Urothelium cell line (cell line): ENCODE measurements around the gene ERBIN.
"Not testable (repeated sequence)": the region's sequence is repeated elsewhere in the genome, so short reads cannot be mapped to it uniquely, and the experiment has no call there.

Experiments used
- DNase-seq: peaks from one replicate; pipeline ENCODE4 v3.0.0; 2011; ENCODE audit warnings: low spot score, mixed read lengths
- FAIRE-seq: peaks from 2 replicates; lab custom pipeline; 2011; peaks lifted over from hg19 to GRCh38; lab: Jason Lieb, UNC

Gene ERBIN

DNA sequence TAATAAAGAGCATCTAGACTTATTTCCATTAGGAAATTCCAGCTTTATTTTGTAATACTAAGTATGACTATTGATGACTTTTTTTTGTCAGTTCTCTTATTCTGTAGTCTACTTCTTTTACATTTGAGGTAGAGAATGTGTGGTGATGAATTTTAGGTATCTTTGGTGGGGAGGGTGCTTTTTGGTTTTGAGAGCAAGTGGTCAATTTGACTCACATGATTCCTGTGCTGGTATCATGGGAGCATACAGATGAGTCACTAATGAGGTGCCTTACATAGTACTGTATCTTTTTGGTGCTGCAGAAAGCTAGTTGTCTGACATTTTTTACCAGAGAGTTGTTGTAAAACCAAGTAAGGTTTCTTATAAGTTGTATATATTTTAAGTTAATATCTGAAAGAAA lies 35.3 kb downstream of the ERBIN start:
- FAIRE-seq (no peak), DNase-seq (no peak)

DNA sequence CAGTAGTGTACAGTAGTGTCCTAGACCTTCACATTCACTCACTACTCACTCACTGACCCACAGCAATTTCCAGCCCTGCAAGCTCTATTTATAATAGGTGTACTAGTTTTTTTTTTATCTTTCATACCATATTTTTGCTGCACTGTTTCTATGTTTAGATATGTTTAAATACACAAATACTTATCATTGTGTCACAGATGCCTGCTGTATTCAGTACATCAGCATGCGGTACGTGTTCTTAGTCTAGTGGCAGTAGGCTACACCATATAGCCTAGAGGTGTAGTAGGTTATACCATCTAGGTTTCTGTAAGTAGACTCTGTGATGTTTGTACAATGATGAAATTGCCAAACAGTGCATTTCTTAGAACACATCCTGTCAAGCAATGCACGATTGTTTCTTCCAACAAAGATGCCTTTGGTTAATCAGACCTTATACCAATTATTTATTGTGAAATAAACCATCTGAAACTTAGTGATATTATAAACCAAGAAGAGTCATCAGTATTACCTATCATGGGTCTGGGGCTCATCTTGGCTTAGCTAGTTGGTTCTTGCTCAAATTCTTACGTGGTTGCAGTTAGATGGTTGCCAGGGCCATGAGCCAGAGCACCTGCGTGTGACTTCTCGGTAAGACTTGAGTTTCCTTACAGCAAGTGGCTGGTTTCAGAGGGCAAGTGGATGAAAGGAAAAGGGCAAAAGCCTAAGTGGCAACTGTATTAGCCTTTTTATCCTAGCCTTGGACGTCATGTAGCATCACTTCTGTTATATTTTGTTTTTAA lies 41.1 kb downstream of the ERBIN start:
- FAIRE-seq (no peak), DNase-seq (no peak)

DNA sequence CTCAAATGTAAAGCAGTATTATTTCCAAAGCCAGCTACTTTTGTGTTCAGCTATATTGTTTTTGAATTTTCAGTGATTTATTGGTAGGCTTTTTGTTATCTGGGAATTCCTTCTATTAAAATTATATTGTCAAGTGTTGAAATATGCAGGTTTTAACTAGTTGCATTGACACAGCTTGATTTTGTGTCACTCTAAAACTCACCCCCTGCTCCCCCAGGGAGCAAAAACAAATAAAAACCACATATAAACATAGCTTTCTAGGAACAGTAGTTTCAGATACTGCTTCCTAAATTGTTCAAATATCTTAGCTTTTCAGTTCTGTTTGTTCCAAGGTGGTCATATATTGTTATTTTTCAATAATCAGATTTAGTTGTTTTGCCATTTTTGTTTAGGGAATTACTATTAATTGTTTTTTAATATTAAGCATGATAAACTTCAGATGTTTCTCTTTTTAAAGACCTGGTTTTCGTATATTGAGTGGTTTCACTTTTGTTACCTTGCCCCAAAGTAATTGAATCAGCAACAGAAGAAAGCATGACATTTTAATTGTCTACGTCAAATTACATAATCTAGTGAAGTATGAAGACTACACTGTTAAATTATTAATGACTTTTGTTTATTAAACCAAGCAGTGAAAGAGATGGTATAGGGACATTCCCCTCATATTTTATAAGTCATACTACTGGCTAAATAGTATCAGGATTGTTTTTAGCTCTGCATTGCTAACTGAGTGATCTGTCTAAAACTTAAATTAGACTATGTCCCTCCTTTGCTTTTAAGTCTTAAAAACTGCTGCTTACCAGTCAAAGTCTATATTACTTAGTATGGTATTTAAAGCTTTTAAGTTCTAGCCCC lies 43.4 kb downstream of the ERBIN start:
- no peak for DNase-seq
- no peak for FAIRE-seq

DNA sequence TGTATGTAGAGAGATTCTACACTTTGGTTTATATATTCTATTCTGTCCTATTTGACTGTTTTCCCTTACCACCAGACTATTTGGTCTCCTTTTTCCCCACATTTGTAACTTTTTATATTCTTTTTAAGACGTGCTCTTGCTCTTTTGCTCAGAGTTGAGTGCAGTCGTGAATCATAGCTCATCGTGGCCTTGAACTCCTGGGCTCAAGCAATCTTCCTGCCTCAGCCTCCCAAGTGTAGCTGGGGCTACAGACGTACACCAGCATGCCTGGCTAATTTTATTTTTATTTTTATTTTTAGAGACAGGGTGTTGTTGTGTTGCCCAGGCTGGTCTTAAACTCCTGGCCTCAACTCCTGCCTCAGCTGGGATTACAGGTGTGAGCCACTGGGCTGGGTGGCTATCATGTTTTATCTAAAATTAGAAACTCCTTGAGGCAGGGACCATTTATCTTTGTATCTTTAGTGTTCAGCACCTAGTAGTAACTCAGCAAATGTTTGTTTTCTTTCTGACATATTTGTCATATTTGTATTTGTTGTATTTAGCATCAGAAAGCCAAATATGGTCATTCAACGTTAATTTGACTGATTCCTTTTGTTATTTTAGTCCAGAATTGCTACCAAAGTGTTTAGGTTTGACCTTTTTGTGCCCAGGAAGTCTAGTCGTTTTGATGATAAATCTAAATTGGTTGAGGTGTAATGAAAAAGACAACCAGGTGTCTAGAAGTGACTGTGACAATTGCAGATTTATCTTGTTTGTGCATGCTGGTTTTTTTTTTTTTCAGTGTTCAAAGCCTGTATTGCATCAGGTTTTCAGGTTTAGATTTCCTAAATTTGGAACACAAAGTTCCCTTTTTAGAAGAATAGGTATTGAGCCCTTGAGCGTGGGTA lies 44.3 kb downstream of the ERBIN start:
- FAIRE-seq (no peak), DNase-seq (no peak)

DNA sequence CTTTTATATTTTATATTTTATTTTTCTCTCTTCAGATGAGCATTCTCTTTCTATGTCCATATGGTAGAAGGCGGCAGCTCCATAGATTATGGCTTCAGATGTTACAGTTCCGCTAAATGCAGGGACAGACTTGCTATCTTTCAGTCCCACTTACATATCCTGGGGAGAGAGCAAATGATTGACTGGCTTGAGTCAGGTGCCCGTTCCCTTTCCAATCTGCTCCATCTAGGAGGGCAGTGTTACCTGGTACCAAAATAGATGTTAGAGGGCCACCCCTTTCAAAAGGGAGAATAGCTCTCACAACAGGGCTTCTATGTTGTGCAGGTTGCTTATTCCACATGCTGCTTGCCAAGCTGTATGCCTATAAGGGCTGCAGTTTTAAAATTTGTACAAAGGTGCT lies 45.3 kb downstream of the ERBIN start:
- FAIRE-seq = no peak
- DNase-seq = no peak

DNA sequence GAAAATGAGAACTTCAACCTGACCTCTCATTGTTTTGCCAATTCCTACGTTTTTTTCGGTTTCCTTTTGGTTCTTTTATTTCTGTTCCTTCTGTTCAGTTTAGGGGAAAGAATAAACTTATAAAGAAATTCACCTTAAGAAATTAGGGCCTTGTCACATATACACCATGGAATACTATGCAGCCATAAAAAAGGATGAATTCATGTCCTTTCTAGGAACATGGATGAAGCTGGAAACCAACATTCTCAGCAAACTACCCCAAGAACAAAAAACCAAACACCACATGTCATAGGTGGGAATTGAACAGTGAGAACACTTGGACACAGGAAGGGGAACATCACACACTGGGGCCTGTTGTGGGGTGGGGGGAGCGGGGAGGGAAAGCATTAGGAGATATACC lies 46.5 kb downstream of the ERBIN start:
- not testable (repeated sequence) for FAIRE-seq

DNA sequence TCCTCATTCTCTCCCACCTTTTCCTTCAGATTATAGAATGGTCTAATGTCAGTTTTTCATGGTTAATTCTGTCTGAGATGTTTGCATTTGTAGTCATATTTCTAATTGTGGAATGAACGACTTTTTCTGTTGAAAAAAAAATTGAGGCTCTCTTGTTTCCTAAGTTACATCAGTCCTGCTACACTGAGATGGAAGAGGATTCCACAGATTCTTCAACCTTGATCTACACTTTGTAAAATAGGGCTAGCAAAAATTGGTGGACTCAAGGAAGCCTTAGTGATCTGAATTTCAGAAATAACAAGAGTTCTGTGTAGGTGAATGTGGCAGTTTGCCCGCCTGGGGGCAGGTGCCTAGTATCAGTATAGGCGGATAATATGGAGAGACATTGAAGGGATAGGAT lies 51.9 kb downstream of the ERBIN start:
- no peak for DNase-seq
- no peak for FAIRE-seq

More for the DNA sequence above, 46.5 kb downstream of the ERBIN start:
- DNase-seq = not testable (repeated sequence)

- no peak for DNase-seq
- FAIRE-seq = no peak
Observed at GRCh38 chr5:65981548-65981947, 55.2 kb downstream of the ERBIN start.

- no peak for DNase-seq
- no peak for FAIRE-seq
Observed at GRCh38 chr5:65981969-65982619, 55.7 kb downstream of the ERBIN start.

- no peak for DNase-seq
- no peak for FAIRE-seq
Observed at GRCh38 chr5:65982635-65983034, 56.3 kb downstream of the ERBIN start.

GRCh38 chr5:65984098-65984885 lies 57.9 kb downstream of the ERBIN start:
- FAIRE-seq = no peak
- no peak for DNase-seq

GRCh38 chr5:65986050-65986451 lies 59.7 kb downstream of the ERBIN start:
- FAIRE-seq (no peak), DNase-seq (no peak)

- no peak for FAIRE-seq
- DNase-seq = no peak
Observed at GRCh38 chr5:65986796-65987195, 60.4 kb downstream of the ERBIN start.

- FAIRE-seq (no peak), DNase-seq (no peak)
Observed at GRCh38 chr5:65987982-65988381, 61.6 kb downstream of the ERBIN start.

GRCh38 chr5:65989158-65989557 lies 62.8 kb downstream of the ERBIN start:
- DNase-seq (no peak), FAIRE-seq (no peak)

GRCh38 chr5:65992630-65993029 lies 66.3 kb downstream of the ERBIN start:
- DNase-seq = no peak
- no peak for FAIRE-seq

DNA sequence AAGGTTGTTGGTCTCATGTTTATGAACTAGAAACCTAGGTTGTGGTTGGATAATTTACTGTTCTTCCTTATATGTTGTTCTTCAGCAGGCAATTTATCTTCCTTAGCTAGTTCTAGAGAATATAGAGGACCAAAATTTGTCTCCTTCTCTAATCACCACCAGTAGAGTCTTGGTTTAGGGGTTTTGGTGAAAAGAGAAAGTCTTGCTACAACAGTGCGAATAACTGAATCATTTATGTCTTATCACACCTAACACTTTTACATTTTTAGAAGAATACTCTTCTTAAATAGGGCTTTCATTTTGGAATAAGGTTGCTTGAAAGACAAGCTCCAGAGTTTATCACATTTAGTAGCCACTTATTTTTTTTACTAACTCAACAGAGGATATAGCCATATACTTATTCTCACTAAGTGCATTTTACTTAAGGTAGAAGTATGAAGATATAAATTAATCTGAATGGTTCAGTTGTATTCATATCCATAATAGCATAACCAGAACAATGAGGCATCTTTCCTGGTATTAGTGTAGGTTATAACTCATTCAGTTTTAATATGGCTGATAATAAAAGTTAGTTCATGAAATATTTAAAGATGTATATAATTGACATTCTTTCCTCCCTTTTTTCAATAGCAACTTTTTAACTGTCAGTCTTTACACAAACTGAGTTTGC lies 67.9 kb downstream of the ERBIN start:
- FAIRE-seq = no peak
- no peak for DNase-seq

DNA sequence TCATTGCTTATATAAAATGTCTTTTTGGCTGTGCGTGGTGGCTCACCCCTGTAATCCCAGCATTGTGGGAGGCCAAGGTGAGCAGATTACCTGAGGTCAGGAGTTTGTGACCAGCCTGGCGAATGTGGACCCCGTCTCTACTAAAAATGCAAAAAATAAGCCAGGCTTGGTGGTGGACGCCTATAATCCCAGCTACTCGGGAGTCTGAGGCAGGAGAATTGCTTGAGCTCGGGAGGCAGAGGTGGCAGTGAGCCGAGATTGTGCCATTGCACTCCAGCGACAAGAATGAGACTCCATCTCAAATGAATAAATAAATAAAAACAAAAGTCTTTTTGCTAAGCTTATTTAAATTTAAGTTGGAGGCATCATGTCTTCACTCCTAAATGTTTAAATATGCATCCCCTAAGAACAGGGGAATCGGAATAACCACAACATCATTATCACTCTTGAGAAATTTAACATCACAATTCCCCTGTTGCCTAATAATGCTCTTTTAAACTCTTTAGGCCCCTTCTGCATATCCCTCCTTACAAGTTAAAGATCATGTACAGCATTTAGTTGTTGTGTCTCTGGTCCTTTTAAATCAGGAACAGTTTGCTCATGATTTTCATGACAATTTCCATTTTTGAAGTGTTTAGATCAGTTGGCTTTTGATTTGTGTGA lies 72.8 kb downstream of the ERBIN start:
- FAIRE-seq (no peak), DNase-seq (no peak)

DNA sequence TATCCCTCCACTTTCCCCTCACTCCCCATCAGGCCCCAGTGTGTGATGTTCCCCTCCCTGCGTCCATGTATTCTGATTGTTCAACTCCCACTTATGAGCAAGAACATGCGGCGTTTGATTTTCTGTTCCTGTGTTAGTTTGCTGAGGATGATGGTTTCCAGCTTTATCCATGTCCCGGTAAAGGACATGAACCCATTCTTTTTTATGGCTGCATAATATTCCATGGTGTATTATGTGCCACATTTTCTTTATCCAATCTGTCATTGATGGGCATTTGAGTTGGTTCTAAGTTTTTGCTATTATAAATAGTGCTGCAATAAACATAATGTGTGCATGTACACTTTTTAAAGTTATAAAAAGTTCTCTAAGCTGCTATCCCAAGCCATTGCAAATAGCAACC lies 75.6 kb downstream of the ERBIN start:
- no peak for DNase-seq
- FAIRE-seq = no peak
